Activated CD4-positive, CD25-positive, alpha-beta regulatory T cell treated with anti-CD3 and anti-CD28 coated beads, Interleukin-2, amount 50 U/mL, for 16 hours (primary cell): ENCODE measurements around the gene NIN.

Source experiments
- DNase-seq: peaks from one replicate; pipeline ENCODE4 v3.0.0-alpha.2; 2020; ENCODE audit warnings: low read depth, low spot score

Gene NIN, protein sequence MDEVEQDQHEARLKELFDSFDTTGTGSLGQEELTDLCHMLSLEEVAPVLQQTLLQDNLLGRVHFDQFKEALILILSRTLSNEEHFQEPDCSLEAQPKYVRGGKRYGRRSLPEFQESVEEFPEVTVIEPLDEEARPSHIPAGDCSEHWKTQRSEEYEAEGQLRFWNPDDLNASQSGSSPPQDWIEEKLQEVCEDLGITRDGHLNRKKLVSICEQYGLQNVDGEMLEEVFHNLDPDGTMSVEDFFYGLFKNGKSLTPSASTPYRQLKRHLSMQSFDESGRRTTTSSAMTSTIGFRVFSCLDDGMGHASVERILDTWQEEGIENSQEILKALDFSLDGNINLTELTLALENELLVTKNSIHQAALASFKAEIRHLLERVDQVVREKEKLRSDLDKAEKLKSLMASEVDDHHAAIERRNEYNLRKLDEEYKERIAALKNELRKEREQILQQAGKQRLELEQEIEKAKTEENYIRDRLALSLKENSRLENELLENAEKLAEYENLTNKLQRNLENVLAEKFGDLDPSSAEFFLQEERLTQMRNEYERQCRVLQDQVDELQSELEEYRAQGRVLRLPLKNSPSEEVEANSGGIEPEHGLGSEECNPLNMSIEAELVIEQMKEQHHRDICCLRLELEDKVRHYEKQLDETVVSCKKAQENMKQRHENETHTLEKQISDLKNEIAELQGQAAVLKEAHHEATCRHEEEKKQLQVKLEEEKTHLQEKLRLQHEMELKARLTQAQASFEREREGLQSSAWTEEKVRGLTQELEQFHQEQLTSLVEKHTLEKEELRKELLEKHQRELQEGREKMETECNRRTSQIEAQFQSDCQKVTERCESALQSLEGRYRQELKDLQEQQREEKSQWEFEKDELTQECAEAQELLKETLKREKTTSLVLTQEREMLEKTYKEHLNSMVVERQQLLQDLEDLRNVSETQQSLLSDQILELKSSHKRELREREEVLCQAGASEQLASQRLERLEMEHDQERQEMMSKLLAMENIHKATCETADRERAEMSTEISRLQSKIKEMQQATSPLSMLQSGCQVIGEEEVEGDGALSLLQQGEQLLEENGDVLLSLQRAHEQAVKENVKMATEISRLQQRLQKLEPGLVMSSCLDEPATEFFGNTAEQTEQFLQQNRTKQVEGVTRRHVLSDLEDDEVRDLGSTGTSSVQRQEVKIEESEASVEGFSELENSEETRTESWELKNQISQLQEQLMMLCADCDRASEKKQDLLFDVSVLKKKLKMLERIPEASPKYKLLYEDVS (N-terminal part only)

DNA sequence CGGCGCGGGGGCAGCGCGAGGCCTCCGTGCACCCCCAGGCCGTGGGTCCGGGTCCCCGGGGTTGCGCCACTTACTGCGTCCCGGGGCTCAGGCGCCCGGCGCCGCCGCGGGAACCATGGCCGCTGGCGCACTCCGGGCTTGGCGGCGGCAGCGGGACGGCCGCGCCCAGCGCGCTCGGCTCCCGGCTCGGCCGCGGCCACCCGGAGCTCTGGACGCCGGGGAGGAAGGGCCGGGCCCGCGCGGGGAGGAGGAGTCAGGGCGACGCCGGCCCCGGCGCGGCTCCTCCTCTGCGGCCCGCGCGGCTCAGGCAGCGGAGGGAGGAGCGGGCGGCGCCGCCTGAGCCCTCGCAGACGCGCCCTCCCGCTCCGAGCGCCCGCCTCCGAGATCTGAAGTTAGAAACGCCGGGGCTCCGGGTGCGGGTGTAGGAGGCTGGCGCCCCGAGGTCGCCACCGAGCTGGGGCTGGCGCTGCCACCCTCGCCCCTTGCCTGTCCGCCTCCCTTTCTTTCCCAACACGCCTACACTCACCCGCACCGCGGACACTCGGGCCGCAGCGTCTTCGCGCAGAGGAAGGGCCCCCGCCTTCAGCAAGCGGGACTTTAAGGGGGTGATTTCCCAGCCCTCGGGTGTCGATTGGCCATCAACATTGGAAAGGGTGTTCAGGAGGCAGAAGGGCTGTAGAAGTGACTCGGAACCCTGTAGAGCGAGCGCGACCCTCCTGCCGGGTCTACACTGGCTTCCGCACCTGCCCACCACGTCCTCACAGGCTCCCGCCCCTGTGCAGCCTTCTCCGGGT lies at the start of gene NIN:
Gene NIN, minus strand, starts transcription at position 231 of the 794 bp plus-strand sequence. CDS start 9,106 bp downstream, outside the sequence.
- peak; percentile 50 for DNase-seq

DNA sequence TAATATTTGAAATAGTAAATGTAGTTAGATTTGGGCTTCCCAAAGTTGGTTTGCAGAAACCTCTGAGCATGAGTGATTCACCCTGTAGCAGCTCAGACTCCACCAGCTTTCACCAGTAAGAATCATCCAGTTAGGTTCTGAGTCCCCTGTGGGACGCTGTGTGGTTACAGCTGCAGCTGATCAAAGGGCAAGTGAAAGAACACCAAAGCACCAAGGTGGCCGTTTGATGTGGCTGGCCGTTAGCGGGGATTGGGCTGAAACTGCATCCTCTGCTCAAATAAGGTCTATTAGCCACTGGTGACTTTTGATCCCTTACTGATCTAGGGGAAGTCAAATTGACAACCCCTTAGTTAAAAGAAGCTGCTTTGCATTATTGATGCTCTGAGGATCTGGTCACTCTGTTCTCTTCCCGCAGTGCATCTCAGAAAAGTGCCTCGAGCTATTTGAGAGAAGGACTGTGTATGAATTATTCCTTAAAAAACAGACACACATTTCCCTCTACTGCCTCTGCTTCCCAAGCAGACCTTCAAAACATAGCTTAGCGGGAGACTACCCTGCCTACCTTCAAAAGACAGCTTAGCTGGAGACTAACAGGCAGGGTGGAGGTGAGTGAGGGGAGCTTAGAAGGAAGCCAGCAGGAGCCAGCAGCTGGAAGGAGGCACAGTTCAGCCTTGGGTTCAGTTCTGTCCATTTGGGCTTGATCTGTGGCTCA lies 44.6 kb upstream of the NIN start:
- peak; percentile 28 for DNase-seq

DNA sequence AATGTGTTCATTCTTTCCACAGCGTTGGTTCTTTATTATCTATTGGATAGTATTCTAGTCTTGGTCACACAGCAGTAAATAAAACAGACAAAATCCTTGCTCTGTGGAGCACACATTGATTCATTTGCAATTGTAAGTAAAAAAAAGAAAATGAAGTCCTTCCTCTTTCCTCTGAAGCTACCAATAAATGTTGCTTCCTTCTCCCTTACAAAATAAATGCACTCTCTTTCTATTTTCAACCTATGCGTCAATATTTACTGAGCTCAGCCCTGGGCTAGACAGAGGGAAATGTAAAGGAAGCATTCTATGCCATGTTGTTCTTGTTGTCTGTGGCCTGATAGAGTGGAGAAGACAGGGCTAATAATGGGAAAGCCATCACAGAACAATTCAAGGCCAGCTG lies 43.8 kb upstream of the NIN start:
- DNase-seq = no peak

DNA sequence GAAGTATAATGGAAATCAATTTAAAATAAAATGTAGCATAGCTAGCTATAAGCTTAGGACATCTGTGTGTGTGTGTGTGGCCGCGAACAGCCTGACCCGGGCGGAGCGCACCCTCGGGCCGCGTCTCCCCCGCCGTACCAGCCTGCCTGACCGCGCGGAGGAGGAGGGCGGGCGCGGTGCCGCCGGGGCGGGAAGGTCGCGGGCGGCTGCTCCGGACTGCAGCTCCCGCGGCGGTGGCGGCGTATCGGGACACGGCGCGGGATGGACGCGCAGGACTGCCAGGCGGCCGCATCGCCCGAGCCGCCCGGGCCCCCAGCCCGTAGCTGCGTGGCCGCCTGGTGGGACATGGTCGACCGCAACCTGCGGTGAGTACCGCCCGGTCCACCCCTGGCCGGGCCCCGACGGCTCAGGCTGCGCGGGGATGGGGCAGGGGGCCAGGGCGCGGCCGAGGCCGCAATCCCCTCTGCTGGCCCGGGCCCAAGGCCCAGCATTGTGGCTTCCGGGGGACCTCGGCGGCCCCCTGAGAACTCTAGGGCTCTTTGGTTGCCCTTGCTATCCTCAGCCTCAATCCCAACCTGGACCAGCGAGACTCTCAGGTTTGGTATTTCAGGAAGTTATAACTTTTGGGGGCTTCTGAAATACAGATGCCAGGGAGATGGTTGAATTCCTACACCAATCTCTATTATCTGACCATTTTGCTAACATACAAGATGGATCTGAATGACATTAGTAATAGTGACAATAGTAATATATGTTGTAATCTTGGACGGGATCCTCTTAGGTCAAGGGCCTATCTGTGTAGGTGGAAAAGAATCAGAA lies 41.2 kb upstream of the NIN start, which contains the start of gene ABHD12B:
Gene ABHD12B, plus strand, starts transcription at position 140 of the 819 bp plus-strand sequence. Its CDS starts 122 bp downstream, at position 262.
- DNase-seq = no peak

DNA sequence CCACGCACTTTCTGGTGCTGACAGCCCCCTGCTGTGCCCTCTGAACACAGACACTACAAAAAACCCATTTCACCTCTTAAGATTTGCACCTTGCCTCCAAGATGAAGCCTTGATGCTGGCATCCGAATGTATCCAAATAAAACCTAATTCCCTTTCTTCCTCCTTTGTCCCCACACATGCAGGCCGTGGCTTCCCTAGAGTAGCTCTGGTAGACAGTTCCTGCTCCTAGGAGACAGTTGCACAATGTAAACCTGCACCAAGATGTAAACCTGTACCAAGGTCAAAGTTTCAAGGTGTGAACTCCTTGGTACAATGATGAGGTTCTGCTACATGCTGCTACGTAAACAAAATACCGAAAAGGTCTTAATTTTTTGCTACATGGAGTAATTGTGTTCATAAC lies 40.3 kb upstream of the NIN start:
- DNase-seq = no peak

DNA sequence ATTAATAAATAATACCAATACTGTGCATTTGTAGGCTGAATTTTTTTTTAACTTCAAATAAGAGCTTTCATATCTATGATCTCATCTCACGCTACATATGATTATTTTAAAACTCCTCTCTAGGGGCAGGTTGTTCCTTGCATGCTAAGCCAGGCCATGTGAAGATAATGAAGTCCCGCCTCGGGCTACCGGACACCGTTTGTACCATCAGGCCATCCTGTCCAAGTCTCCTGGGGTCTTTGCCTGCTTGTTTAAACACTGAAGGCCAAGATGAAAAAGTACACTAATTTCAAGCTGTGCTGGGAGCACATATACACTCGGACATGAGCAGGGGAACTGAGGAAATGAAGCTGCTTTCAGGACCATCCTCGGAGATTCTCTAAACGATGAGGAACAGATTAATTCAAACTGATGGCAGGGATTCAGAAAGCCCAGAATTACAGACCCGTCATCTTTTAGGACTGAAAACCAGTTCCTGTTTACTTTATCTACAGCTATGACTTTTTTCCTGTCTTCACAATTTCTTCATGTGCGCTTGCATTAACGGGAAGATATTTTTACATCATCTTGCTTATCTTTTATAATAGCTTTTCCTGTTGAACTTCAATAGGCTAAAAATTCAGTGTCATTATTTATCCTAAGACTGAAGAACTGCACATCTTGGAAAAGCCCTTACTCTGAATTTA lies 34.6 kb upstream of the NIN start:
- no peak for DNase-seq

DNA sequence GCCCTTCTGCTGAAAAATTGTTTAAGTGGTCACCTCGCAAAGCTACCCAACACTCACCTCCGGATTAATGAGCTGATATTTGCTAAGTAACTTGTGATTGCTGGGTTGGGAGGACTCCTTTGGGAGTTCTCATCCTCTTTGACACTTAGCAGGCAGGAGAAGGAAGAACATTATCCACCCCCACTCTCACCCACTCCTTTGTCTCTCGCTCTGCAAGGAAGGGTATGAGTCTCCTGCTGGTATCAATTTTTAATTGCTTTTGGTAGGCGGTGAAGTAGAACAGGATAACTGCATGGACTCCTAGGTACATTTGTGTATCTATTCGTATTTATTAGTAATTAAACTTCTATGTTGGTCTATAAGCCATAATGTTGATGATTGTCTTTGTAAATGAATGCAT lies 34.0 kb upstream of the NIN start:
- no peak for DNase-seq

DNA sequence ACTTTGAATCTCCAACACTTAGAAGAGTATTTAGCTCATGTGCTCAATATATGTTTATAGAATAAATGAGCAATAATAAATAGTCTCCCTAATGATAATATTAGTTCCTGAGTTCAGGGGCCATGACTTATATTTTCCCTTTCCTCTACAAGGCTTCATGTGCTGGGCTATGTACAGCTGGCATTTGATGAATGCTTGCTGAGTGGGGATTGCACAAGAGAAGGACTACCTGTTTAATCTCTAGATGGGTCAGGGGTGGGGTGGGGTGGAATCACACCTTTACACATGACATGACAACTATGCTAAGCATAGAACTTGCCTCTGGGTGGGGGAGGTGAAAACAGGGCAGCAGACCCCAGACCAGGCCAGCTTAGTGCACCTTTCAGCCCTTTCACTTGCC lies 33.3 kb upstream of the NIN start:
- no peak for DNase-seq

DNA sequence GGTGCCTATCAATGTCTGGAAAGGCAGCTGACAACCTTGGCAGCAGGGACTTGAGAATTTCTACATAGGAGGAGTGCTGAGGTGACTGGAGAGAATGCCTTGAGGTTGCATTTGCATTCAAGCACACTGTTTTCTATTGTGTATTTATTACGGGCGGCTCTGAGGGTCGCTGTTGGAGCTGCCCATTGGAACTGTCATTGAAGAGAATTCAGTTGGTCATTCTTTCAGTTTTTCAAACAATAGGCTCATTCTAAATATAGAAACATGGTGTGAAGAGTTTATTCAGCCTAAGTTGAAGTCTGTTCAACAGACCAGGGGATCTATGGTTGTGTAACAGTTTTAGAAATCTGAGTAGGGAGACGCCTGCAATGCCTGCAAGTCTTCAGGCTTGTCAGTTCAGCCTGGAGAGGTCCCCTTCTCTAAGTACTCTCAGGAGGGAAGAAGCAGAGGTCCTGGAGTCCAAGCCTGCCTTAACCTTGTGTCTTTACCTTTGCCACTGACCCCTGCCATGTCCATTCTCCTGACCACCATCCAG lies 31.1 kb upstream of the NIN start:
- no peak for DNase-seq

DNA sequence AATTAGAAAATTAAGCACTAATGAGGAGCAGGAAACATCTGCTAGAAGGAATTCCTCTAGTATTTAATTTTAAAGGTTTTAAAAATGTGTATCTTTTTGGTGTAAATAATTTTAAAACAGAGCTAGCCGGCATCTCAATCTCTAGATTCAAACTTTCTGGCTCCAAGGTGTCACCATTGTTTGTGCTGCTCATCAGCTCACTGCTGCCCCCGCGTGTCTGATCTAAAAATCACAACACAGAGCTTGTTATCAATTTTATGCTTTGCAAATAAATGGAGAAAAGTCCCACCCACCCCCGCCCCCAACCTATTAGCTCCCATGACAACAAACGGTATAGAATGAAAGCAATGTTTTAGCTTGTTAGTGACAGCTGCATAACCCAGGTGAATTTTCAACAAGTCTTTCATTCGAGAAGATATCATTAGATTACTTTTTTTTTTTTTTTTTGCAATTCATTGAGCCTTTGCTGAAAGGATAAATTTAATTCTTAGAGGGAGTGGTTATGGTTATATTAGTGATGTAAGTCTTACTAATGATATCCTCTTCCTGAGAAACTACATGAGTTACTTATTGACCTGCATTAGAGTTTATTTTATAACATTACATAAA lies 29.6 kb upstream of the NIN start:
- DNase-seq = peak; percentile 75

DNA sequence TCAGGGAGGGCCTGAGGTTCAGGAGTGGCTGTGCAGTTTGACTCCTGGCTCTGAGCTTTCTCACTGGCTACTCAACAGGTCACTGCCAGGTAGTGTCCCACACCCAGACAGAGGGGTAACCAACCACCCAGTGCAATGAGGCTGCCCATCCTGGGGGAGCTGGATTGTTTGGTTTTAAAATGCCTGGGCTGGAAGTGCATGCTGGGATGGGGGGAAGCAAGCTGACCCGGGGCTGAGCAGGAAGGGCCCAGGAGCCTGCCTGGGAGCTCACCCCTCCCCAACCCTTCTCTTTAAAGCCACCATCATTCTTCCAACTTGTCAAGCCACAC lies 28.3 kb upstream of the NIN start:
- DNase-seq = no peak

DNA sequence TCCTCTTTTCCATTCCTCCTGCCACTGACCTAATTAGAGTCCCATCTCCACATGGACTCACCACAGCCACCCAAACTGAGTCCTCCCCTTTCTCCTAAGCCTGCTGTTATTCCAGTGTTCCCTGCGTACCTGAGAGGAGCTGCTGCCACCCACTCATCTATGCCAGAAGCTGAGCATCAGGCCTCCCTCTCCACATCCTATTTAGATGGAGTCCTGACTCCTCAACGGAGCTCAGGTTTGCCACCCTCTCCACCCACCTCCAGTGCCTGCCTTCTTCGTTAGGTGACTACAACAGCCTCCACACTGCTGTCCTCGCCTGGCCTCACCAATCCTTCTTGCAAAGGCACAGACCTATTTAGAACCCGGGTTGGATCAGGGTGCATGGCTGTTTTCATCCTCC lies 25.7 kb upstream of the NIN start:
- no peak for DNase-seq

DNA sequence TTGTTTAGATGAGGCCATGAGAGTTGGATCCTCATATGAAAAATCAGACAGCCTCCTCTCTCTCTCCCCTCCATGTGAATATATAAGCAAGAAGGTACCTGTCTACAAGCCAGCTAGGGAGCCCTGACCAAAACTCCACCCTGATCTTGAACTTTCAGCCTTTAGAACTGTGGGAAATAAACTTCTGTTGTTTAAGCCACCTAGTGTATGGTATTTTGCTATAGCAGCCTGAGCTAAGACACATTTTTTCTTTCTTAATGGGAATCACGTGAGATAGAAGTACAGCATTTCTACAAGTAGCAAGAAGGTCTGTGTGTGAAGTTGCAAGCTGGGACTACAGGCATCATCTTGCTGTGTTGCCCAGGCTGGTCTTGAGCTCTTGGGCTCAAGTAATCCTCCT lies 24.6 kb upstream of the NIN start:
- DNase-seq = no peak

DNA sequence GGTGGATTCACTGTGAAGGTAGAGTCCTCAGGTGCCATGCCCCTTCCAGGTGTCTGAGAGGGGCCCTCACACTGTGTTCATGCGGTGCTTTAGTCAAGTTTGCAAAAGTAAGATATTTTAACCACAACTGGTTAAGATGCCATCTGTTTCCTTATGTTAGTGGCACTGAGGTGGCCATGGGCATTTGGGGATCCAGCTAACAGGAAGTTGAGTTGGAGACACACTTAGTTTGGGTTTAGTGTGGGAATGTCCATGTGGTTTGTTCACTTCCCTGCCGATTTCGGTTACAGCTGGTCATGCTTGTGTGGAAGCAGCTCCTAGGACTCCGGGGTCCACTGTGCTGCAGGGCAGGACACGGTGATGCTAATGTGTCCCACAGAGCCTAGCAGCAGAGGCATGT lies 23.6 kb upstream of the NIN start:
- DNase-seq = no peak

DNA sequence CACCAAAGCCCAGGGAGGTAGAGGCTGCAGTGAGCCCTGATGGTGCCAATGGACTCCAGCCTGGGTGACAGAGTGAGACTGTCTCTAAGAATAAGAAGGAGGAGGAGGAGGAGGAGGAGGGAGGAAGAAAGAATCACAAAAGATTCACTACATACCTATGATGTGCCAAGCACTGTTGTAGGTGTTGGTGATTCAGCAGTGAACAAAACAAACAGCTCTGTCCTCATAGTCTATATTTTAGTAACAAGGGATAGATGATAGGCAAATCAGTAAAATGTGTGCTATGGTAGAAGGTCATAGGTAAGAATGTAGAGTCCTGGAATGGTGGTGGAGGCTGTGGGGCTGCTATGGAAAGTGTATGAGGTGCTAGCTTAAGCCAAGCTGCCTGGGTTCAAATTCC lies 22.9 kb upstream of the NIN start:
- DNase-seq = no peak

DNA sequence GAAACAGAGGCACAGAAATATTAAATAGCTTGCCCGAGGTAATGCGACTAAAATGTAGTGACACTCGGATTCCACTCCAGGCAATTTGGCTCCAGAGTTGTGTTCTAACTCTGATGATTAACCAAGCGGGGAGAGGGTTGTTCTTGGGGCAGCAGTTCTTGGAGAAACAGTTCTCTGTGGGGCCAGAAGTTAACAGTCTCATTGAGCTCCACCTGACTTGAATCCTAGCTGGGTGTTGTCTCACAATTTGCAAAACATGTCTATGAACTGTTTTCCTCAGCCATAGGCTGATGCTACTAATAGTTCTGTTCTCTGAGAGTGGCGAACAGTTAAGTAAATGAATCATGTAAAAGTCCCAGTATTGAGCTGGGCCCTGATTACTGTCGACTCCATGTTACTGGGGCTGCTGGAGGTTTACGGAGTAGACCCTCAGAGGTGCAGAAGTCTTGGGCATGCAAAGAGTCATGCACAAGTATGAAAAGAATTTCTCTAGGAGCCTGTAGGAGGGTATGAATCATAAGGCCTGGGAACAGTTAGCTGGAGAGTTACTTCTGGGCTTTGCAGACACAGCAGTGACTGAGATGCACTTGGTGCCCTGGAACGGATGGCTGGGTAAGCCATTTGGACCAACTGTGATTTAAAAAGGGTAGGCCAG lies 15.4 kb upstream of the NIN start:
- no peak for DNase-seq

DNA sequence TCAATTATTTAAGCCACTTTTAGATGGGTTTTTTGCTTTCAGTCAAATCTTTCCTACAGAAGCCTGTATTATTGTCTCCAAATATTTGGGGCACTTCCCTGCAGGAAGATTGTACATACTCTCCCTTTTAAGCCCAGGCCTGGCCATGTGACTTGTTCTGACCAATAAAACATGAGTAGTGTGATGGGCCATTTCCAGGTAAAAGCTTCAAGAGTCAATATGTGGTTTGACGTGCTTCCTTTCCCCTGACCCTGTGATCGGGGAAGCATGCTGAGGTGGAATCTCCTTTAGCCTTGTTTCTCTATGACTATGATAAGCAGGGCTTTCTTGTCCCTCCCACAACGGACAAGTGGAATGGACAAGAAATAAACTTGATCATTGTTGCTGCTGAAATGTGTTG lies 14.2 kb upstream of the NIN start:
- DNase-seq = no peak

DNA sequence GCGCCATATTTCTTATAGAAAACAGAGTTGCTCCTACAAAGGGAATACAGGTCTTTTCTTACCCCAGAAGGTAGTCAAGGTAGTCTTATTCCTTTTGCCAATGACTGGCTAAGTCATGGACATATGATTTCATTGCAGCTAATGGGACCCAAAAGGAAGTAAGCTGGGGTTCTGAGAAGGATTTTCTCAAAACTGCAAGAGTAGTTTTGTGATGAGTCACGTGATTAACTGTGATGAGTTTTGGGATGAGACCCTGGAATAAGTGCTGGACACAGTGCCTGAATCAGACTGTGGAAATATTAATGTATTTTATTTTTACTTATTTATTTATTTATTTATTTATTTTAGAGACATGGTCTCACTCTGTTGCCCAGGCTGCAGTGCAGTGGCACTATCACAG lies 13.4 kb upstream of the NIN start:
- DNase-seq = no peak
